HepG2 (cell line): ENCODE measurements around the gene RYR2. TPM values are rescaled to one million over a fixed set of nuclear protein-coding genes. Genes with fewer than 3 reads are reported as not detected.

Source experiments
- ATAC-seq: fragments of 200-7000 bp; cut with Tn5 transposase; 3 replicates; pipeline ENCODE4 v1.9.1; 2020; ENCODE audit warnings: mild to moderate bottlenecking, moderate library complexity
- BruUV-seq: library from RNA; stranded (reverse); fragments of 400-500 nt; replicated peaks from 2 replicates; lab custom pipeline; 2021; lab: Mats Ljungman, UMichigan
- CTCF ChIA-PET: fragments of 300-600 bp; formaldehyde crosslinking; extraction: SDS; loops from one replicate; lab custom pipeline; 2021; ENCODE audit warnings: low total read pairs, inconsistent platforms, low intra/inter-chr PET ratio; lab: Yijun Ruan, JAX
- POLR2A ChIA-PET: fragments of 350-600 bp; sonication (Branson Sonifier 250); formaldehyde crosslinking; loops from one replicate; lab custom pipeline; 2020; ENCODE audit warnings: antibody characterized with exemption, inconsistent platforms; lab: Yijun Ruan, JAX
- DNase-seq: peaks from one replicate; pipeline ENCODE4 v3.0.0-alpha.2; 2015; ENCODE audit warnings: low spot score
- FAIRE-seq: peaks from 3 replicates; lab custom pipeline; 2011; peaks lifted over from hg19 to GRCh38; lab: Jason Lieb, UNC
- H2AFZ ChIP-seq: one replicate; pipeline ENCODE4 v1.6.1; 2011; ENCODE audit warnings: low read length, inconsistent platforms
- H3K27ac ChIP-seq: fragments of 300-600 bp; 3 replicates; pipeline ENCODE4 v1.8.0; 2011; ENCODE audit warnings: mixed run types, mild to moderate bottlenecking, mixed read lengths, low read length, inconsistent platforms; ENCODE audit not compliant: insufficient read depth; ENCODE audit errors: extremely low read length
- H3K27me3 ChIP-seq, 2 experiments: fragments of 200-600 bp in 1 of 2; 2 replicates in 1 of 2; 3 replicates in 1 of 2; pipeline versions ENCODE4 v1.6.0 to v1.8.0; 2011; ENCODE audit warnings: low read length in 2 of 2, mild to moderate bottlenecking in 2 of 2, moderate library complexity in 2 of 2, inconsistent platforms in 1 of 2; ENCODE audit not compliant: insufficient read depth in 2 of 2, control insufficient read depth in 1 of 2
- H3K36me3 ChIP-seq, 2 experiments: fragments of 200-600 bp in 1 of 2; replicated peaks in 1 of 2; 2 replicates in 1 of 2; 3 replicates in 1 of 2; pipeline versions ENCODE4 v1.5.1 to v1.8.0; 2011; ENCODE audit warnings: low read length in 2 of 2, inconsistent platforms in 1 of 2; ENCODE audit not compliant: insufficient read depth in 2 of 2, control insufficient read depth in 1 of 2
- H3K4me1 ChIP-seq: 2 replicates; pipeline ENCODE4 v1.5.1; 2012; ENCODE audit warnings: low read length, inconsistent platforms; ENCODE audit not compliant: insufficient read depth
- H3K4me2 ChIP-seq: 2 replicates; pipeline ENCODE4 v1.6.0; 2011; ENCODE audit warnings: low read depth, low read length, inconsistent platforms
- H3K4me3 ChIP-seq, 3 experiments: fragments of 200-600 bp in 1 of 3; sonication (generic), shearing (Covaris generic) in 1 of 3; replicated peaks in 1 of 3; 2 replicates each; pipeline ENCODE4 v1.5.1; 2011 to 2016; ENCODE audit warnings: low read length in 3 of 3, inconsistent platforms in 2 of 3, low read depth in 2 of 3, mild to moderate bottlenecking in 2 of 3, control low read depth in 1 of 3, mixed read lengths in 1 of 3; ENCODE audit not compliant: insufficient read depth in 1 of 3
- H3K79me2 ChIP-seq: one replicate; pipeline ENCODE4 v1.6.1; 2011; ENCODE audit warnings: low read length, inconsistent platforms; ENCODE audit not compliant: insufficient read depth
- H3K9ac ChIP-seq: 2 replicates; pipeline ENCODE4 v1.6.0; 2011; ENCODE audit warnings: mild to moderate bottlenecking, low read depth, low read length, inconsistent platforms; ENCODE audit not compliant: insufficient read depth
- H3K9me3 ChIP-seq: 2 replicates; pipeline ENCODE4 v1.5.1; 2012; ENCODE audit warnings: mild to moderate bottlenecking, low read length
- H4K20me1 ChIP-seq: 2 replicates; pipeline ENCODE4 v1.6.0; 2011; ENCODE audit warnings: inconsistent platforms, mild to moderate bottlenecking, low read length, moderate library complexity; ENCODE audit not compliant: insufficient read depth
- GFI1 ChIP-seq: sonication (generic); formaldehyde crosslinking; IDR thresholded peaks from 2 replicates; pipeline ENCODE4 v1.5.0; 2020; ENCODE audit warnings: missing genetic modification reagents, mild to moderate bottlenecking, borderline replicate concordance
- HNF4G ChIP-seq, 2 experiments: sonication (generic) in 1 of 2; formaldehyde crosslinking in 1 of 2; IDR thresholded peaks; 2 replicates each; pipeline versions ENCODE4 v1.4.0 to v1.6.1; 2011 to 2020; ENCODE audit warnings: borderline replicate concordance in 2 of 2, low read depth in 2 of 2, mild to moderate bottlenecking in 2 of 2, low read length in 1 of 2, missing genetic modification reagents in 1 of 2, moderate library complexity in 1 of 2
- REXO4 ChIP-seq: sonication (generic); formaldehyde crosslinking; IDR thresholded peaks from 2 replicates; pipeline ENCODE4 v1.8.0; 2022; ENCODE audit warnings: missing genetic modification reagents, mild to moderate bottlenecking, borderline replicate concordance
- SRY ChIP-seq: sonication (generic); formaldehyde crosslinking; IDR thresholded peaks from 2 replicates; pipeline ENCODE4 v1.8.0; 2022; ENCODE audit warnings: mild to moderate bottlenecking, missing genetic modification reagents
- TOPORS ChIP-seq: sonication (generic); formaldehyde crosslinking; IDR thresholded peaks from 2 replicates; pipeline ENCODE4 v1.8.0; 2023; ENCODE audit warnings: mild to moderate bottlenecking, missing genetic modification reagents
- ZNF12 ChIP-seq: sonication (generic); formaldehyde crosslinking; IDR thresholded peaks from 2 replicates; pipeline ENCODE4 v1.5.0; 2020; ENCODE audit warnings: missing genetic modification reagents
- ZSCAN30 ChIP-seq: sonication (generic); formaldehyde crosslinking; IDR thresholded peaks from 2 replicates; pipeline ENCODE4 v1.5.0; 2020; ENCODE audit warnings: mild to moderate bottlenecking, missing genetic modification reagents
- WGBS: methylation state at CpG from one replicate; pipeline ENCODE4 v1.1.6; 2017; ENCODE audit warnings: low lambda C conversion rate; 5-methylcytosine and 5-hydroxymethylcytosine counted together
- in situ Hi-C: cut with HindIII; loops from 2 replicates; pipeline ENCODE4 v1.10.0; 2017; ENCODE audit warnings: low pct_unique_long_range_greater_than_20kb; ENCODE audit not compliant: extremely low pct_ligation_motif_present
- intact Hi-C: fragments of 100-400 bp; cut with micrococcal nuclease; formaldehyde crosslinking; loops from one replicate; pipeline ENCODE4 v1.10.0; 2022; ENCODE audit not compliant: unreplicated experiment
- polyA plus RNA-seq, 8 experiments: library from polyadenylated mRNA; depleted of rRNA in 3 of 8; stranded (reverse) in 7 of 8; unstranded in 1 of 8; fragments of >200 nt; fragmentation: Illumina TruSeq in 4 of 8; extraction: Trizol in 4 of 8; gene quantifications; 2 replicates each; pipeline versions ENCODE4 v1.2.1 to v1.2.3, GENCODE V29; 2011 to 2016; ENCODE audit warnings: low read depth in 4 of 8, missing spikeins in 1 of 8, mixed read lengths in 1 of 8; ENCODE audit not compliant: insufficient read depth in 1 of 8
- total RNA-seq, 5 experiments: library from RNA; depleted of rRNA; stranded (reverse); fragments of >200 nt; fragmentation: Illumina TruSeq; extraction: Trizol; gene quantifications; 2 replicates each; pipeline ENCODE4 v1.2.3, GENCODE V29; 2016; ENCODE audit warnings: low read depth in 1 of 5
- TF ChIP-seq, protein P1 (sequence below): sonication (generic); formaldehyde crosslinking; IDR thresholded peaks from 2 replicates; pipeline ENCODE4 v1.5.1; 2020; ENCODE audit warnings: missing genetic modification reagents, mild to moderate bottlenecking, borderline replicate concordance
- TF ChIP-seq, protein P2 (sequence below): sonication (generic); formaldehyde crosslinking; conservative IDR thresholded peaks from 2 replicates; pipeline ENCODE4 v1.4.0; 2020; ENCODE audit warnings: missing genetic modification reagents
- TF ChIP-seq, protein P3 (sequence below): sonication (generic); formaldehyde crosslinking; IDR thresholded peaks from 2 replicates; pipeline ENCODE4 v1.5.0; 2020; ENCODE audit warnings: mild to moderate bottlenecking, missing genetic modification reagents
- TF ChIP-seq, protein P4 (sequence below): sonication (generic); formaldehyde crosslinking; IDR thresholded peaks from 2 replicates; pipeline ENCODE4 v1.8.1; 2023; ENCODE audit warnings: missing genetic modification reagents, mild to moderate bottlenecking, borderline replicate concordance
- TF ChIP-seq, protein P5 (sequence below): sonication (generic); formaldehyde crosslinking; IDR thresholded peaks from 2 replicates; pipeline ENCODE4 v1.4.0; 2020; ENCODE audit warnings: missing genetic modification reagents, borderline replicate concordance

Gene RYR2
- total and polyA plus RNA-seq, 2 of the 13 experiments (the other 11 are each of a cell fraction or from before 2014, with no cell fraction given) = not detected

DNA sequence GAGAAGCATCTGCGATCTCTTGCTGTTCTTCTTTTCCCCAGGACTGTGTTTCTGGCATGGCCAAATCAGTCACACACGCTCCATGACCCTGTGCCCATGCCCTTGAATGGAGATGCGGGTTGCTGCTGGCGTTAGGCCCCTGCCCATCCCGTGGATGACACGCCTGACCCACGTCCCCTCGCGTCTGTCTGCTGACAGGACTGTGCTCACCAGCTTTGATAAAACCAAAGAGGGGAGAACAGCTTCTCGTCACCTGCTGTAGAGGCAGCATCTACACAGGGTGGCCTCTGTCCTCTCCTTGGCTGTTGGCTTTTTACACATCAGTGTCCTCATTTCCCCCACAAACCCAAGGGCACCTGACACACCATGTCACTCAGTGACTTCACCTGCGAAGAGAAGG is 44.6 kb upstream of the RYR2 start (continued):
- TF ChIP-seq, protein P1, sequence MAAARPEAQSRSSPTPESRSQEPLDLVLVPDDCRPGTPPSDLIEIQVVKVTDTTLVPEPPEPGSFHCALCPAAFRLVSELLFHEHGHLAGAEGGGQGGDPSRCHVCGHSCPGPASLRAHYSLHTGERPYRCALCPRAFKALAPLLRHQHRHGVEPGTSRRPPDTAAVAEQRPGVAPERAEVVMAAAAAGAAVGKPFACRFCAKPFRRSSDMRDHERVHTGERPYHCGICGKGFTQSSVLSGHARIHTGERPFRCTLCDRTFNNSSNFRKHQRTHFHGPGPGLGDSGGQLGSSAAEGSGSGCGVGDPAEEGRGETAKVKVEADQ = no peak

DNA sequence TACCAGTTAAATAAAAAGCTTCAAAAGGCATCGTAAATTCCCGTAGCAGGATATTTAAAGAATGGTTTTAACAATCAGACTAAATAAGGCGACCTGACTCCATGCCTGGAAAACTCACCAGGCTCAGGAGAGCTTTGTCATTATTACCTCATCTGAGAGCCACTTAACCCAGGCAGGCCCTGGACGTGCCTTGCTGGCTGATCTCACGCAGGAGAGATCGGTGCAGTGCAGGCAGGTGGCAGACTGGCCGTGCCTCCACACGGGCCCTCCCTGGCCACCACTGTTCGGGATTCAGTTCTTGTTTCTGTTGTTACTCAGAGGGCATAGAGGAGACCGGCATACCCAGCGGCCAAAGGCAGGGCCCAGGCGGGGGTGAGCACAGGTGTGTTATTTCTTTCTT is 44.1 kb upstream of the RYR2 start:
- 54% methylated on average over 8 of the region's 12 CpGs for WGBS
- H3K4me1 ChIP-seq = no peaks in the 10 kb centered on the region

More for the DNA sequence above, 44.1 kb upstream of the RYR2 start:
- ATAC-seq (peak; percentile 59; the same call in 2 of the 3 replicates), DNase-seq (no peak), FAIRE-seq (no peak)
- Histone ChIP-seq H2AFZ (no peak overlapping the region), H3K4me2 (no peak overlapping the region), H3K36me3 (no peaks in the 10 kb centered on the region), H4K20me1 (no peaks in the 10 kb centered on the region), H3K9me3 (no peaks in the 10 kb centered on the region), H3K79me2 (no peaks in the 10 kb centered on the region), H3K4me3 (no peak overlapping the region), H3K27me3 (peaks cover 1 to 15% of the 10 kb centered on the region in 2 experiments; a peak in 2 of 5 replicates), H3K9ac (no peak overlapping the region), H3K27ac (no peak overlapping the region)
- ChIA-PET POLR2A (no interaction called here), CTCF (no interaction called here)
- in situ Hi-C loops = no loop called here
- TF ChIP-seq, protein P2, sequence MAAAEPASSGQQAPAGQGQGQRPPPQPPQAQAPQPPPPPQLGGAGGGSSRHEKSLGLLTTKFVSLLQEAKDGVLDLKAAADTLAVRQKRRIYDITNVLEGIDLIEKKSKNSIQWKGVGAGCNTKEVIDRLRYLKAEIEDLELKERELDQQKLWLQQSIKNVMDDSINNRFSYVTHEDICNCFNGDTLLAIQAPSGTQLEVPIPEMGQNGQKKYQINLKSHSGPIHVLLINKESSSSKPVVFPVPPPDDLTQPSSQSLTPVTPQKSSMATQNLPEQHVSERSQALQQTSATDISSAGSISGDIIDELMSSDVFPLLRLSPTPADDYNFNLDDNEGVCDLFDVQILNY (CRISPR knock-in tag) = no peak
- TF ChIP-seq, protein P3, sequence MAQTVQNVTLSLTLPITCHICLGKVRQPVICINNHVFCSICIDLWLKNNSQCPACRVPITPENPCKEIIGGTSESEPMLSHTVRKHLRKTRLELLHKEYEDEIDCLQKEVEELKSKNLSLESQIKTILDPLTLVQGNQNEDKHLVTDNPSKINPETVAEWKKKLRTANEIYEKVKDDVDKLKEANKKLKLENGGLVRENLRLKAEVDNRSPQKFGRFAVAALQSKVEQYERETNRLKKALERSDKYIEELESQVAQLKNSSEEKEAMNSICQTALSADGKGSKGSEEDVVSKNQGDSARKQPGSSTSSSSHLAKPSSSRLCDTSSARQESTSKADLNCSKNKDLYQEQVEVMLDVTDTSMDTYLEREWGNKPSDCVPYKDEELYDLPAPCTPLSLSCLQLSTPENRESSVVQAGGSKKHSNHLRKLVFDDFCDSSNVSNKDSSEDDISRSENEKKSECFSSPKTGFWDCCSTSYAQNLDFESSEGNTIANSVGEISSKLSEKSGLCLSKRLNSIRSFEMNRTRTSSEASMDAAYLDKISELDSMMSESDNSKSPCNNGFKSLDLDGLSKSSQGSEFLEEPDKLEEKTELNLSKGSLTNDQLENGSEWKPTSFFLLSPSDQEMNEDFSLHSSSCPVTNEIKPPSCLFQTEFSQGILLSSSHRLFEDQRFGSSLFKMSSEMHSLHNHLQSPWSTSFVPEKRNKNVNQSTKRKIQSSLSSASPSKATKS = no peak
- TF ChIP-seq REXO4 (CRISPR knock-in tag) = no peak
- no peak for TF ChIP-seq ZNF12 (CRISPR knock-in tag)
- no peak for TF ChIP-seq ZSCAN30 (CRISPR knock-in tag)
- TF ChIP-seq SRY (CRISPR knock-in tag) = no peak
- TF ChIP-seq HNF4G (IDR thresholded peaks at IDR 0.05; ENCODE audit: borderline replicate concordance, low read depth, low read length) = no peak
- TF ChIP-seq HNF4G (CRISPR knock-in tag; IDR thresholded peaks at IDR 0.05; ENCODE audit: borderline replicate concordance, low read depth) = no peak
- no peak for TF ChIP-seq TOPORS (CRISPR knock-in tag)
- TF ChIP-seq, protein P4, sequence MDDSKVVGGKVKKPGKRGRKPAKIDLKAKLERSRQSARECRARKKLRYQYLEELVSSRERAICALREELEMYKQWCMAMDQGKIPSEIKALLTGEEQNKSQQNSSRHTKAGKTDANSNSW (CRISPR knock-in tag) = no peak
- no peak for TF ChIP-seq GFI1
- TF ChIP-seq, protein P5, sequence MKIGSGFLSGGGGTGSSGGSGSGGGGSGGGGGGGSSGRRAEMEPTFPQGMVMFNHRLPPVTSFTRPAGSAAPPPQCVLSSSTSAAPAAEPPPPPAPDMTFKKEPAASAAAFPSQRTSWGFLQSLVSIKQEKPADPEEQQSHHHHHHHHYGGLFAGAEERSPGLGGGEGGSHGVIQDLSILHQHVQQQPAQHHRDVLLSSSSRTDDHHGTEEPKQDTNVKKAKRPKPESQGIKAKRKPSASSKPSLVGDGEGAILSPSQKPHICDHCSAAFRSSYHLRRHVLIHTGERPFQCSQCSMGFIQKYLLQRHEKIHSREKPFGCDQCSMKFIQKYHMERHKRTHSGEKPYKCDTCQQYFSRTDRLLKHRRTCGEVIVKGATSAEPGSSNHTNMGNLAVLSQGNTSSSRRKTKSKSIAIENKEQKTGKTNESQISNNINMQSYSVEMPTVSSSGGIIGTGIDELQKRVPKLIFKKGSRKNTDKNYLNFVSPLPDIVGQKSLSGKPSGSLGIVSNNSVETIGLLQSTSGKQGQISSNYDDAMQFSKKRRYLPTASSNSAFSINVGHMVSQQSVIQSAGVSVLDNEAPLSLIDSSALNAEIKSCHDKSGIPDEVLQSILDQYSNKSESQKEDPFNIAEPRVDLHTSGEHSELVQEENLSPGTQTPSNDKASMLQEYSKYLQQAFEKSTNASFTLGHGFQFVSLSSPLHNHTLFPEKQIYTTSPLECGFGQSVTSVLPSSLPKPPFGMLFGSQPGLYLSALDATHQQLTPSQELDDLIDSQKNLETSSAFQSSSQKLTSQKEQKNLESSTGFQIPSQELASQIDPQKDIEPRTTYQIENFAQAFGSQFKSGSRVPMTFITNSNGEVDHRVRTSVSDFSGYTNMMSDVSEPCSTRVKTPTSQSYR (CRISPR knock-in tag) = no peak
- BruUV-seq = no TSS peak
- intact Hi-C loops = no loop called here
